Trophoblast cell (in vitro differentiated cells and primary cell): ENCODE measurements around the gene ELP1.

Source experiments
- DNase-seq, 2 donors: peaks; one replicate each; pipeline ENCODE4 v3.0.0-alpha.2; 2016
- H2AFZ ChIP-seq: 2 replicates; pipeline ENCODE4 v1.6.1; 2013; ENCODE audit warnings: low read length, moderate library complexity, mild to moderate bottlenecking; ENCODE audit not compliant: insufficient read depth, poor library complexity
- H2AK5ac ChIP-seq: 2 replicates; pipeline ENCODE4 v1.6.1; 2013; ENCODE audit warnings: mild to moderate bottlenecking, low read length
- H2BK120ac ChIP-seq: 2 replicates; pipeline ENCODE4 v1.6.1; 2013; ENCODE audit warnings: low read length, mild to moderate bottlenecking, moderate library complexity; ENCODE audit not compliant: insufficient read depth, poor library complexity
- H2BK12ac ChIP-seq: 2 replicates; pipeline ENCODE4 v1.6.1; 2013; ENCODE audit warnings: mild to moderate bottlenecking, low read length, moderate library complexity
- H2BK5ac ChIP-seq: 2 replicates; pipeline ENCODE4 v1.6.1; 2013; ENCODE audit warnings: low read length, low read depth, moderate library complexity, mild to moderate bottlenecking; ENCODE audit not compliant: poor library complexity
- H3K14ac ChIP-seq: 2 replicates; pipeline ENCODE4 v1.6.1; 2013; ENCODE audit warnings: mild to moderate bottlenecking, low read length
- H3K18ac ChIP-seq: 2 replicates; pipeline ENCODE4 v1.6.1; 2013; ENCODE audit warnings: mild to moderate bottlenecking, low read length
- H3K23ac ChIP-seq: 2 replicates; pipeline ENCODE4 v1.6.1; 2013; ENCODE audit warnings: low read length
- H3K27ac ChIP-seq: 2 replicates; pipeline ENCODE4 v1.5.1; 2013; ENCODE audit warnings: low read depth, mild to moderate bottlenecking, inconsistent platforms, low read length, moderate library complexity
- H3K27me3 ChIP-seq: 2 replicates; pipeline ENCODE4 v1.6.1; 2013; ENCODE audit warnings: inconsistent platforms, mild to moderate bottlenecking, low read length, moderate library complexity; ENCODE audit not compliant: insufficient read depth
- H3K36me3 ChIP-seq, 2 experiments: 1 replicate in 1 of 2; 2 replicates in 1 of 2; pipeline ENCODE4 v1.6.1; 2013; ENCODE audit warnings: low read length in 2 of 2, mild to moderate bottlenecking in 2 of 2, moderate library complexity in 1 of 2; ENCODE audit not compliant: insufficient read depth in 2 of 2, control insufficient read depth in 1 of 2
- H3K4ac ChIP-seq: 2 replicates; pipeline ENCODE4 v1.6.1; 2013; ENCODE audit warnings: low read depth, mild to moderate bottlenecking, low read length, moderate library complexity
- H3K4me1 ChIP-seq, 2 experiments: 1 replicate in 1 of 2; 2 replicates in 1 of 2; pipeline ENCODE4 v1.6.1; 2013; ENCODE audit warnings: low read length in 2 of 2, mild to moderate bottlenecking in 2 of 2, moderate library complexity in 1 of 2; ENCODE audit not compliant: insufficient read depth in 2 of 2, control insufficient read depth in 1 of 2
- H3K4me2 ChIP-seq: 2 replicates; pipeline ENCODE4 v1.6.1; 2013; ENCODE audit warnings: inconsistent platforms, mild to moderate bottlenecking, low read length, moderate library complexity
- H3K4me3 ChIP-seq: 2 replicates; pipeline ENCODE4 v1.5.1; 2013; ENCODE audit warnings: mild to moderate bottlenecking, low read depth, low read length, inconsistent platforms
- H3K79me1 ChIP-seq: one replicate; pipeline ENCODE4 v1.6.1; 2013; ENCODE audit warnings: low read length
- H3K79me2 ChIP-seq: 2 replicates; pipeline ENCODE4 v1.6.1; 2013; ENCODE audit warnings: low read length, mild to moderate bottlenecking; ENCODE audit not compliant: control insufficient read depth, insufficient read depth, poor library complexity
- H3K9ac ChIP-seq: 2 replicates; pipeline ENCODE4 v1.6.1; 2013; ENCODE audit warnings: mild to moderate bottlenecking, low read length
- H3K9me3 ChIP-seq: 2 replicates; pipeline ENCODE4 v1.6.1; 2013; ENCODE audit warnings: low read depth, mild to moderate bottlenecking, control low read depth, inconsistent platforms, low read length; ENCODE audit not compliant: insufficient read depth
- H4K12ac ChIP-seq: 2 replicates; pipeline ENCODE4 v1.6.1; 2013; ENCODE audit warnings: low read depth, mild to moderate bottlenecking, low read length, moderate library complexity
- H4K8ac ChIP-seq: 2 replicates; pipeline ENCODE4 v1.6.1; 2013; ENCODE audit warnings: low read depth, mild to moderate bottlenecking, low read length, moderate library complexity
- H4K91ac ChIP-seq: one replicate; pipeline ENCODE4 v1.6.1; 2013; ENCODE audit warnings: low read depth, mild to moderate bottlenecking, low read length, moderate library complexity
- WGBS: extraction: QIAGEN DNeasy Blood & Tissue Kit; methylation state at CpG from one replicate; pipeline ENCODE4 v1.1.7; 2013; ENCODE audit warnings: missing lambda C conversion rate; ENCODE audit not compliant: insufficient read length, insufficient coverage; ENCODE audit errors: extremely low coverage; 5-methylcytosine and 5-hydroxymethylcytosine counted together

ELP1 gene

GRCh38 chr9:108867116-108867515 lies 66.8 kb downstream of the ELP1 start:
- H2BK5ac ChIP-seq: no peak overlapping the region
- no peaks in the 10 kb centered on the region for H3K27me3 ChIP-seq
- H3K4me3 ChIP-seq: no peak overlapping the region
- H4K91ac ChIP-seq: no peak overlapping the region
- no peak overlapping the region for H3K27ac ChIP-seq
- no peak overlapping the region for H2BK120ac ChIP-seq
- no peak overlapping the region for H4K8ac ChIP-seq
- no peak overlapping the region for H3K23ac ChIP-seq
- no peak overlapping the region for H2BK12ac ChIP-seq
- H3K4ac ChIP-seq: no peak overlapping the region
- no peak overlapping the region for H3K14ac ChIP-seq
- H3K9ac ChIP-seq: no peak overlapping the region
- peaks cover 3 to 4% of the 10 kb centered on the region in 2 experiments for H3K4me1 ChIP-seq
- H3K18ac ChIP-seq: no peak overlapping the region
- DNase-seq: no peak
- H3K9me3 ChIP-seq: no peaks in the 10 kb centered on the region
- no peak overlapping the region for H3K4me2 ChIP-seq
- H2AK5ac ChIP-seq: no peak overlapping the region
- no peak overlapping the region for H2AFZ ChIP-seq
- H4K12ac ChIP-seq: no peak overlapping the region
- H3K79me1 ChIP-seq: peaks cover 2% of the 10 kb centered on the region
- H3K79me2 ChIP-seq: no peaks in the 10 kb centered on the region
- H3K36me3 ChIP-seq: peaks cover 0 to 3% of the 10 kb centered on the region in 2 experiments

GRCh38 chr9:108866001-108866420 lies 67.9 kb downstream of the ELP1 start:
- no CpG with 5 or more reads among the region's 2 CpGs for WGBS
- Histone ChIP-seq H3K18ac (no peak overlapping the region), H3K27ac (no peak overlapping the region), H3K23ac (no peak overlapping the region), H4K12ac (no peak overlapping the region), H3K14ac (no peak overlapping the region), H3K4me1 (peaks cover 3 to 4% of the 10 kb centered on the region in 2 experiments), H3K79me1 (peaks cover 2% of the 10 kb centered on the region), H2AFZ (no peak overlapping the region), H3K4me2 (no peak overlapping the region), H4K91ac (no peak overlapping the region), H3K79me2 (no peaks in the 10 kb centered on the region), H3K27me3 (no peaks in the 10 kb centered on the region), H3K4ac (no peak overlapping the region), H3K36me3 (no peaks in the 10 kb centered on the region), H4K8ac (no peak overlapping the region), H3K4me3 (no peak overlapping the region), H2BK120ac (no peak overlapping the region), H2AK5ac (no peak overlapping the region), H2BK12ac (no peak overlapping the region), H3K9me3 (no peaks in the 10 kb centered on the region), H3K9ac (no peak overlapping the region), H2BK5ac (no peak overlapping the region)
- DNase-seq: no peak

GRCh38 chr9:108865037-108865436 lies 68.9 kb downstream of the ELP1 start:
- Histone ChIP-seq H3K9me3 (no peaks in the 10 kb centered on the region), H4K8ac (no peak overlapping the region), H3K4me1 (peaks cover 3 to 4% of the 10 kb centered on the region in 2 experiments), H2BK12ac (no peak overlapping the region), H3K14ac (no peak overlapping the region), H2BK120ac (no peak overlapping the region), H3K23ac (no peak overlapping the region), H2AK5ac (no peak overlapping the region), H4K91ac (no peak overlapping the region), H3K27me3 (no peaks in the 10 kb centered on the region), H3K36me3 (no peaks in the 10 kb centered on the region), H3K9ac (no peak overlapping the region), H3K27ac (no peak overlapping the region), H3K4ac (no peak overlapping the region), H3K18ac (no peak overlapping the region), H4K12ac (no peak overlapping the region), H2AFZ (no peak overlapping the region), H3K79me1 (peaks cover 2% of the 10 kb centered on the region), H3K4me2 (no peak overlapping the region), H3K79me2 (no peaks in the 10 kb centered on the region), H3K4me3 (no peak overlapping the region), H2BK5ac (no peak overlapping the region)
- WGBS: no CpG with 5 or more reads among the region's 4 CpGs
- DNase-seq: no peak

DNA sequence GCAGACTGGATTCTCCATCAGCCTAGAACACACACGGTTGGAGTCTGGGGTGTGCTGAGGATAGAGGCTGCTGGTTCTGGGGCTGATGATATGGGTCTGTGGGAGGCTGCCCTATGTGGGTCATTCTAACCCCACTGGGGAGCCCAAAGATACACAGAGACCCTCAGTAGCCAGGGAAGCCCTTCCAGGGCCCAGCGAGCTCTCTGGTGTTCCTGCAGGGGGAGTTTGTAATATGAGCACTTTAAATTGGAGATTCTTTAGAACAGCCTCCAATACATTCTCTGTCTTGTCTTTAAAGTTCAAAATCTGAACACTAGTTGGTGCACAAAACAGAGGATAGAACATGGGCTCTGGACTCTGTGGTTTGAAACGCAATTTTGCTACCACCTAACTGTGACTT lies 69.5 kb downstream of the ELP1 start:
- Histone ChIP-seq H3K4me3 (no peak overlapping the region), H3K4me1 (peaks cover 3 to 4% of the 10 kb centered on the region in 2 experiments), H4K91ac (no peak overlapping the region), H3K23ac (no peak overlapping the region), H2BK5ac (no peak overlapping the region), H2AK5ac (no peak overlapping the region), H3K4me2 (no peak overlapping the region), H3K27me3 (no peaks in the 10 kb centered on the region), H3K9ac (no peak overlapping the region), H4K8ac (no peak overlapping the region), H3K9me3 (no peaks in the 10 kb centered on the region), H2AFZ (no peak overlapping the region), H2BK12ac (no peak overlapping the region), H3K18ac (no peak overlapping the region), H3K4ac (no peak overlapping the region), H3K14ac (no peak overlapping the region), H4K12ac (no peak overlapping the region), H3K79me1 (peaks cover 2% of the 10 kb centered on the region), H3K27ac (no peak overlapping the region), H3K36me3 (no peaks in the 10 kb centered on the region), H2BK120ac (no peak overlapping the region), H3K79me2 (no peaks in the 10 kb centered on the region)
- no peak for DNase-seq
- WGBS: no CpG with 5 or more reads among the region's 3 CpGs
